ENCODE measurements around the gene TNFRSF8.
A peak's percentile ranks its signal among the peaks of the same experiment; 100 is the strongest.
"Not testable (repeated sequence)": the region's sequence is repeated elsewhere in the genome, so short reads cannot be mapped to it uniquely, and the experiment has no call there.

DNA sequence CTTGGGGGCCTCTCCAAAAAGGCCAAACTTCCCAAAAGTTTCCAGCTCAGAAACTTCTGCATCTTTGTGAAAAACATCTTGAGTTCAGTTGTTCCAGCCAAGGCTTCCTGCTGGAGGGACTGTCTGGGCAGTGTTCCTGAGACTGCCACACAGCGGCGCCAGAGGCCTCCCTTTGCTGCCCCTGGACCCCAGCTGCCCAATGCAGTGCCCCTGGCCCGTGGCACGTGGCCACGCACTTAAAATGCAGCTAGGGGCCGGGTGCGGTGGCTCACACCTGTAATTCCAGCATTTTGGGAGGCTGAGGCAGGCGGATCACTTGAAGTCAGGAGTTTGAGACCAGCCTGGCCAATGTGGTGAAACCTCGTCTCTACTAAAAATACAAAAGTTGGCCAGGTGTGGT, 43.8 kb downstream of the TNFRSF8 start:
- TF ChIP-seq, protein P1, sequence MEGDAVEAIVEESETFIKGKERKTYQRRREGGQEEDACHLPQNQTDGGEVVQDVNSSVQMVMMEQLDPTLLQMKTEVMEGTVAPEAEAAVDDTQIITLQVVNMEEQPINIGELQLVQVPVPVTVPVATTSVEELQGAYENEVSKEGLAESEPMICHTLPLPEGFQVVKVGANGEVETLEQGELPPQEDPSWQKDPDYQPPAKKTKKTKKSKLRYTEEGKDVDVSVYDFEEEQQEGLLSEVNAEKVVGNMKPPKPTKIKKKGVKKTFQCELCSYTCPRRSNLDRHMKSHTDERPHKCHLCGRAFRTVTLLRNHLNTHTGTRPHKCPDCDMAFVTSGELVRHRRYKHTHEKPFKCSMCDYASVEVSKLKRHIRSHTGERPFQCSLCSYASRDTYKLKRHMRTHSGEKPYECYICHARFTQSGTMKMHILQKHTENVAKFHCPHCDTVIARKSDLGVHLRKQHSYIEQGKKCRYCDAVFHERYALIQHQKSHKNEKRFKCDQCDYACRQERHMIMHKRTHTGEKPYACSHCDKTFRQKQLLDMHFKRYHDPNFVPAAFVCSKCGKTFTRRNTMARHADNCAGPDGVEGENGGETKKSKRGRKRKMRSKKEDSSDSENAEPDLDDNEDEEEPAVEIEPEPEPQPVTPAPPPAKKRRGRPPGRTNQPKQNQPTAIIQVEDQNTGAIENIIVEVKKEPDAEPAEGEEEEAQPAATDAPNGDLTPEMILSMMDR (IDR thresholded peaks at IDR 0.05): peak; percentile 18
- not testable (repeated sequence) for TF ChIP-seq EZH2 (IDR thresholded peaks at IDR 0.05; ENCODE audit: borderline replicate concordance, insufficient read depth, low read depth, low read length, poor library complexity, severe bottlenecking)
